ENCODE measurements around the gene HOXB5.

The HOXB5 gene

DNA sequence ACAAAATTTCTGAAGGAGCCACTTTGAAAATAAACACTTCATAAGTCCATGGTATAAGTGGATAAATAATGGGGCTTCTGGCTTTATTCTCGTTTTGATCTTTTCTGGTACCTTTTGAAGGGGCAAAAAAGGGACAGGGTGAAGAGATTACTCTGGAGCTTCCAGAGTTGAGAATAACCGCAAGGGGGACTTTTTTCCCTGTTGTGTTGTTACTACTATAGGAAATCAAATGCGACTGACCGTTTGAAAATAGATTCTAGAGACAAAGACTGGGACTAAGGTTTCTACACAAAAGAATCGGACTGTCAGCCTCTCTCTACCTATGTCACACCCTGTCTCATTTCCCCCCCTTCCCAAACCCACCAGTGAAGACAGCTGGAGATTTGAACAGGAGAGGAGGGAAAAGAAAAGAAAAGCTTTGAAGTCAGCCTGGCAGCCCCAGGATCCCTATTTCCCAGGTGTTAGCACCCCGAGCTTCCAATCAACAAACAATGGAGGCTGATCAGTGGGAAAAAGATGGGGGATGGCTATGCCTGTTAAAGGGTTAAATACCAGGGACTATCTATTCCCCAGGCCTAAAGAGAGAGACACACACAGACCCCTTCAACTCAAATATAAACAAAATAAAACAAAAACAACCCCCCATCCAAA, 23.8 kb downstream of the HOXB5 start:
- TF ChIP-seq REST (IDR thresholded peaks at IDR 0.05; ENCODE audit: insufficient read depth in 1 of 2, low read depth in 2 of 2, low read length in 2 of 2) = no peak
- no peak for TF ChIP-seq TAF1 (IDR thresholded peaks at IDR 0.05; ENCODE audit: borderline replicate concordance, insufficient read depth, low read length)
- TF ChIP-seq POLR2AphosphoS5 (IDR thresholded peaks at IDR 0.05; ENCODE audit: low read depth, low read length) = no peak
- no peak for TF ChIP-seq SIN3A (IDR thresholded peaks at IDR 0.05; ENCODE audit: borderline replicate concordance, insufficient read depth, low read length)
- TF ChIP-seq FOXP2 (optimal IDR thresholded peaks at IDR 0.05; ENCODE audit: borderline replicate concordance, extremely low read depth, extremely low read length, insufficient read depth) = no peak

DNA sequence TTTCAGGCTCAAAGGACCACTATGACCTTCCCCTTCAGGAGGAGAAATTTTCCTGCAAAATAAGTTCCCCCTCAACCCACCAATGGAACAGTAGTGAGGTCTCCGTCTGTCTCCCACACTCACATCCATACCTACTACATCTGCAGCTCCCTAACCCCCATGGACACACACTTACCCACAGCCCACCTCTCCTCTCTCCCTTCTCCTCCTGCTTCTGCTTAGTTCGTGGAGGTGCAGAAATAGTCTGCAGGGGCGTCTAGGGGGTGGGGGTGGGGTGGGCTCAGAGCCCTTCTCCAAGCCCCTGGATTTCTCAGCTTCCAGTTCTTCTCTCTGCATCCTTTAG, 24.4 kb downstream of the HOXB5 start:
- TF ChIP-seq REST (IDR thresholded peaks at IDR 0.05; ENCODE audit: insufficient read depth in 1 of 2, low read depth in 2 of 2, low read length in 2 of 2) = no peak
- no peak for TF ChIP-seq TAF1 (IDR thresholded peaks at IDR 0.05; ENCODE audit: borderline replicate concordance, insufficient read depth, low read length)
- TF ChIP-seq FOXP2 (optimal IDR thresholded peaks at IDR 0.05; ENCODE audit: borderline replicate concordance, extremely low read depth, extremely low read length, insufficient read depth) = no peak
- TF ChIP-seq SIN3A (IDR thresholded peaks at IDR 0.05; ENCODE audit: borderline replicate concordance, insufficient read depth, low read length) = no peak
- no peak for TF ChIP-seq POLR2AphosphoS5 (IDR thresholded peaks at IDR 0.05; ENCODE audit: low read depth, low read length)

DNA sequence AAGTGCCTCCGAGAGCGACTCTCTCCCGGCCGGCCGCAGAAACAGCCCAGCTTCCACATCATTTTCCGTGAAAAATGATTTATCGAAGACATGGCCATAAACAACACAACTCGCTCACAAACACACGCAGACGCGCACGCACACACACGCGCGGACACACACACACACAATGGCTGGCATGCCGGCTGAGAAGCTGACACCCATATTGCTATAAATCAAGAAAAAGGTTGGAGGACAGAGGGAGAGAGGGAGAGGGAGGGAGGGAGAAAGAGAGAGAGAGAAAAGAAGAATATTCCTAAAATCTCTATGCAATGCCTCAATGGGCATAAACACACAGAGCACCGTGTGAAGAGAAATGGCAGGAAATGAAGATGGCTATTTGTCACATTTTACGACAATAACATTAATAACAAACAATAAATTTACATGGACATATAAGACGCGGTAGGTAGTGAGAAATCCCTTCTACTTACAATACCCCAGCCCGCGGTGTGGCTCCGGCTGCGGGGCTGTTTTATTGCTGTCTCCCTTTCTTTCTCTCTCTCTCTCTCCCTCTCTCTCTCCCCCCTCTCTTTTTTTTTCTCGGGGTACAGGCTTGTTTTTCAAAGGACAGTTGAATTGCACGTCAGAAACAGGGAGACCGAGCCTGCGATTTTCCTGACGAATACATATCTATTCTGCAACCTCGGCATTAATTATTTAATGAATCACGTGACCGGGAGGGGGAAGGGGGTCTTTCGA, 24.9 kb downstream of the HOXB5 start:
- TF ChIP-seq POLR2AphosphoS5 (IDR thresholded peaks at IDR 0.05; ENCODE audit: low read depth, low read length) = no peak
- TF ChIP-seq SIN3A (IDR thresholded peaks at IDR 0.05; ENCODE audit: borderline replicate concordance, insufficient read depth, low read length) = no peak
- TF ChIP-seq FOXP2 (optimal IDR thresholded peaks at IDR 0.05; ENCODE audit: borderline replicate concordance, extremely low read depth, extremely low read length, insufficient read depth) = no peak
- no peak for TF ChIP-seq REST (IDR thresholded peaks at IDR 0.05; ENCODE audit: insufficient read depth in 1 of 2, low read depth in 2 of 2, low read length in 2 of 2)
- TF ChIP-seq TAF1 (IDR thresholded peaks at IDR 0.05; ENCODE audit: borderline replicate concordance, insufficient read depth, low read length) = no peak

DNA sequence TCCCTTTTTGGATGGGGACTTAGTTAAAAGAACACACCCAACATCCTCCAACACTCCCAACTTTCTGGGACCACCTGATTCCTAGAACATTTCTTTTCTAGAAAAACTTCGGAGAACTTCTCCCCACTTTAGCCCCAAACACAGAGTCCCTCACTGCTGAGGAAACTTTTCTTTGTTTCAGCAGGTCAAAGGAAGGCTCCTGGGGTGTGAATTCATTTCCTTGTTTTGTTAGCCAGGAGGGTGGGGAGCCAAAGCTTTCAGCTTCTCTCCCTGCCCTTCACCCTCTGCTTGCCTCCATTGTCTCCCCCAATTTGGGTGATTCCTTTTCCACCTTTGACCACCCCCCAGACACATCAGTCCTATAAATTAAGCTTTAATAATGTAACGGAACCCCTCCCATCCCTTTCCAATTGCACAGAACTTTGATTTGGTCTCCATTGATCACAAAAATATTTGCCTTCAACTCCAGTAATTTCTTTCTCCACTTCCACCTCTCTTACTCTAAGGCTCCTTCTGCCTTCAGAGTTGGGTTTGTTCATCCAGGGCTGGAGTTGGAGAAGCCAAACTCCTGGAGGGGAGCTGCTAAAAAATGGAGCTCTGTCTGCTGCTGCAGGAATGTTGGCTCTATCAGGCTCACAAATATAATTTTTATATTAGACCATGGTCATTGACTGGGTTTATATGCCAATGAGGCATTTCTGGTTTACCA, 25.8 kb downstream of the HOXB5 start:
- TF ChIP-seq POLR2AphosphoS5 (IDR thresholded peaks at IDR 0.05; ENCODE audit: low read depth, low read length) (no peak), REST (IDR thresholded peaks at IDR 0.05; ENCODE audit: insufficient read depth in 1 of 2, low read depth in 2 of 2, low read length in 2 of 2) (no peak), FOXP2 (optimal IDR thresholded peaks at IDR 0.05; ENCODE audit: borderline replicate concordance, extremely low read depth, extremely low read length, insufficient read depth) (no peak), TAF1 (IDR thresholded peaks at IDR 0.05; ENCODE audit: borderline replicate concordance, insufficient read depth, low read length) (no peak), SIN3A (IDR thresholded peaks at IDR 0.05; ENCODE audit: borderline replicate concordance, insufficient read depth, low read length) (no peak)

Measured in PFSK-1 (cell line).